Calu3 (cell line): ENCODE data around the gene RIN2. TPM values are rescaled to one million over a fixed set of nuclear protein-coding genes. Genes with fewer than 3 reads are reported as not detected.

Experiments used
- BruUV-seq: library from RNA; stranded (reverse); fragments of 400-500 nt; replicated peaks from 2 replicates; lab custom pipeline; 2021; lab: Mats Ljungman, UMichigan
- CTCF ChIA-PET: fragments of 300-600 bp; sonication (Branson Sonifier 250); formaldehyde crosslinking; loops from one replicate; lab custom pipeline; 2022; ENCODE audit warnings: antibody characterized with exemption; lab: Charles Lee
- DNase-seq: peaks from one replicate; pipeline ENCODE4 v3.0.0; 2022
- H3K27ac Mint-ChIP-seq: one replicate; pipeline ENCODE4 v1.8.0; 2022; ENCODE audit warnings: mixed read lengths; ENCODE audit not compliant: unreplicated experiment
- H3K27me3 Mint-ChIP-seq: one replicate; pipeline ENCODE4 v1.8.0; 2022; ENCODE audit warnings: mixed read lengths; ENCODE audit not compliant: unreplicated experiment
- H3K36me3 Mint-ChIP-seq: one replicate; pipeline ENCODE4 v1.8.0; 2022; ENCODE audit warnings: mild to moderate bottlenecking, moderate library complexity, mixed read lengths; ENCODE audit not compliant: insufficient read depth, unreplicated experiment
- H3K4me1 Mint-ChIP-seq: one replicate; pipeline ENCODE4 v1.8.0; 2022; ENCODE audit warnings: mild to moderate bottlenecking, low read depth, mixed read lengths; ENCODE audit not compliant: unreplicated experiment
- H3K4me3 Mint-ChIP-seq: one replicate; pipeline ENCODE4 v1.8.0; 2022; ENCODE audit warnings: mild to moderate bottlenecking, low read depth, moderate library complexity, mixed read lengths; ENCODE audit not compliant: unreplicated experiment
- H3K9me3 Mint-ChIP-seq: one replicate; pipeline ENCODE4 v1.8.0; 2022; ENCODE audit warnings: low read depth, mixed read lengths; ENCODE audit not compliant: unreplicated experiment
- intact Hi-C: fragments of 100-400 bp; cut with micrococcal nuclease; formaldehyde crosslinking; loops from one replicate; pipeline ENCODE4 v1.10.0; 2022; ENCODE audit not compliant: unreplicated experiment
- total RNA-seq: library from RNA; stranded (reverse); gene quantifications from 2 replicates; pipeline ENCODE4 v1.2.3, GENCODE V29; 2022
- TF ChIP-seq, protein P1 (sequence below): fragments of 200-600 bp; IDR thresholded peaks from one replicate; pipeline ENCODE4 v1.8.0; 2022; ENCODE audit warnings: antibody characterized with exemption; ENCODE audit not compliant: unreplicated experiment

Gene RIN2
- total RNA-seq, 1 experiment from 2014 or later = 9.9 TPM

DNA sequence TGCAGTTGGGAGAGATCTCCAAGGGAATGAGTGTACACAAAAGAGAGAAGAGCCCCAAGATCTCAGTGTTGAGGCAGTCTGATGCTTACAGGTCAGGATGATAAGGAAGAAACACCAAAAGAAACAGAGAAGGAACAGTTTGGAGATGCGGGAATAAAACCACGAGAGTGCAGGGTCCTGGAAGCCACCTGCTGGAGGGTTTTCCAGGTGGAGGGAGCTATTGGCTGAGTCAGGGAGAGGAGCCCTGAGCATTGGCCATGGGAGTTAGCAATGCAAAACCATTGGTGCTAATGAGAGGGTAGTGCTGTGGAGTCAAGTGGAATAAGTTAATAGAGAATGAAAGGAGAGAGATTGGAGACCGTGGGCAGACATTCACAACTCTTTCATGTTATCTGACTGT, 39.2 kb upstream of the RIN2 start:
- intact Hi-C loops = no loop called here

DNA sequence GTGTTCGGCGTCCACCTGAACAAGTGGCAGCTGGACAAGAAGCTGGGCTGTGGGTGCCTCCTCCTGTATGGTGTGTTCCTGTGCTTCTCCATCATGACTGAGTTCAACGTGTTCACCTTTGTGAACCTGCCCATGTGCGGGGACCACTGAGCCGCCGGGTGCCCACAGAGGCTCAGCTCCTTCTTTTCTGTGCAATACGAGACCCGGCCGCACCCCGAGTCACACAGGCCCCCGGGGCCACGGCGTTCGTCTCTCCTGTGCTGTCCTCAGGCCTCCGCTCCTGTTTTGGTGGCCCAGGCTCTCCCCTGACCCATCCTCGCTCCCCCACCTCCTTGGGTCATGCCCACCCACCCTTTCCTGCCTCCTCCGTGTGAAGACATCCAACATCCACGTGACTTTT, 37.1 kb upstream of the RIN2 start:
- intact Hi-C loops = no loop called here
- DNase-seq = no peak
- Mint-ChIP-seq H3K9me3 (no peaks in the 10 kb centered on the region), H3K27me3 (peaks cover 38% of the 10 kb centered on the region), H3K4me3 (no peak overlapping the region), H3K36me3 (peaks cover 4% of the 10 kb centered on the region), H3K4me1 (no peaks in the 10 kb centered on the region), H3K27ac (no peak overlapping the region)
- CTCF ChIA-PET = no interaction called here
- no TSS peak for BruUV-seq
- TF ChIP-seq, protein P1, sequence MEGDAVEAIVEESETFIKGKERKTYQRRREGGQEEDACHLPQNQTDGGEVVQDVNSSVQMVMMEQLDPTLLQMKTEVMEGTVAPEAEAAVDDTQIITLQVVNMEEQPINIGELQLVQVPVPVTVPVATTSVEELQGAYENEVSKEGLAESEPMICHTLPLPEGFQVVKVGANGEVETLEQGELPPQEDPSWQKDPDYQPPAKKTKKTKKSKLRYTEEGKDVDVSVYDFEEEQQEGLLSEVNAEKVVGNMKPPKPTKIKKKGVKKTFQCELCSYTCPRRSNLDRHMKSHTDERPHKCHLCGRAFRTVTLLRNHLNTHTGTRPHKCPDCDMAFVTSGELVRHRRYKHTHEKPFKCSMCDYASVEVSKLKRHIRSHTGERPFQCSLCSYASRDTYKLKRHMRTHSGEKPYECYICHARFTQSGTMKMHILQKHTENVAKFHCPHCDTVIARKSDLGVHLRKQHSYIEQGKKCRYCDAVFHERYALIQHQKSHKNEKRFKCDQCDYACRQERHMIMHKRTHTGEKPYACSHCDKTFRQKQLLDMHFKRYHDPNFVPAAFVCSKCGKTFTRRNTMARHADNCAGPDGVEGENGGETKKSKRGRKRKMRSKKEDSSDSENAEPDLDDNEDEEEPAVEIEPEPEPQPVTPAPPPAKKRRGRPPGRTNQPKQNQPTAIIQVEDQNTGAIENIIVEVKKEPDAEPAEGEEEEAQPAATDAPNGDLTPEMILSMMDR = no peak

More for the DNA sequence above, 39.2 kb upstream of the RIN2 start:
- Mint-ChIP-seq H3K27me3 (peaks cover 38% of the 10 kb centered on the region), H3K9me3 (no peaks in the 10 kb centered on the region), H3K4me1 (no peaks in the 10 kb centered on the region), H3K27ac (no peak overlapping the region), H3K36me3 (peaks cover 4% of the 10 kb centered on the region), H3K4me3 (no peak overlapping the region)
- no peak for DNase-seq
- TF ChIP-seq, protein P1 = no peak
- CTCF ChIA-PET = no interaction called here
- BruUV-seq = no TSS peak

DNA sequence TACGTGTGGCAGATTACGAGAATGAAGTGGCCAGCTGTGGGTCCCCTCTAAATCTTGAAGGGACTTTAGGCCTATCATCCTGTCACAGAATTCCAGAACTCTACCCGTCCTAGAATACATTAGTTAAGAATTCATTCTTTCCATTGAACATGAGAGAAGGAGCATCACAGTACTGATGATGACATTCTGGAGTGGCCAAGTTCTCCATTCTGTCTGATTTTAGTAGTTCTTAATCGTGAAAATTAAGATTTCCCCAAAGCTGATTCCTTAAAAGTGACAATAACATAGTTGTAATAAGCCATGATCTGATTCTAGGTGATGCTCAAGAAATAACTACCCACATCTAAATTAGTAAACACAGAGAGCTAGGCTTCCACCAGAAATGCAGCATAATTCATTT, 35.0 kb upstream of the RIN2 start:
- H3K4me3 Mint-ChIP-seq = no peak overlapping the region
- no peak overlapping the region for H3K27ac Mint-ChIP-seq
- no peaks in the 10 kb centered on the region for H3K9me3 Mint-ChIP-seq
- peaks cover 4% of the 10 kb centered on the region for H3K36me3 Mint-ChIP-seq
- intact Hi-C loops = no loop called here
- no peak for DNase-seq
- peaks cover 38% of the 10 kb centered on the region for H3K27me3 Mint-ChIP-seq
- no peaks in the 10 kb centered on the region for H3K4me1 Mint-ChIP-seq
- TF ChIP-seq, protein P1 = no peak
- CTCF ChIA-PET = no interaction called here
- BruUV-seq = no TSS peak

DNA sequence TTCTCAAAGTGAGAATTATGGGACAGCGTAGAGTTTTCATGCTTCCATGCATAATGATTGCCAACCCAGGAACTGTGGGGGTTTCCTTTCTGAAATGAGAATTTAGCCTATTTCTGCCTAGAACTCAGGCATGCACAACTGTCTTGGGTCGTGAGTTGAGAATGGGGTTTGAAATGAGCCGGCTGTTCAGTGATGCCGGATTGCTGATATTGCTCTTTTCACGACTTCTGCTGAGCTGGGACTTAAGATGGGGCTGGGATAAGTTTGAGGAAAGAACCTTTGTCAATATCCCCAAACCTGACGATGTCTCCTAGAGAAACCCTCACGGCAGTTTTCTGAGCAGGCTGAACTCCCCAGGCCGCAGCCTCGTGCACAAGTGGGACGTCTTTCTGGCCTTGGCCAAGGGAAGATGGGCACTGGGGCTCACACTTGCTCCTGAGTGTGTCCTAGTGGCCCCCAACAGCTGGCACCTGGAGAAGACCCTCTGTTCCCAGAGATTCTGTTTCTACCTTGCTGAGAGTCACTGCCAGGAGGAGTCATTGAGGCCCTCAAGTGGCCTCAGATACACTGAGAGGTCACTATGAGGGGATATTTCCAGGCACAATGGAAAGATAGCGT, 34.1 kb upstream of the RIN2 start:
- no peaks in the 10 kb centered on the region for H3K4me1 Mint-ChIP-seq
- intact Hi-C loops = no loop called here
- TF ChIP-seq, protein P1 = no peak
- peaks cover 29% of the 10 kb centered on the region for H3K27me3 Mint-ChIP-seq
- no peak for DNase-seq
- H3K36me3 Mint-ChIP-seq = peaks cover 4% of the 10 kb centered on the region
- no peak overlapping the region for H3K27ac Mint-ChIP-seq
- H3K9me3 Mint-ChIP-seq = no peaks in the 10 kb centered on the region
- no peak overlapping the region for H3K4me3 Mint-ChIP-seq
- no TSS peak for BruUV-seq
- CTCF ChIA-PET = no interaction called here
